Measurements from ENCODE around the gene C20orf204.

C20orf204 gene

DNA sequence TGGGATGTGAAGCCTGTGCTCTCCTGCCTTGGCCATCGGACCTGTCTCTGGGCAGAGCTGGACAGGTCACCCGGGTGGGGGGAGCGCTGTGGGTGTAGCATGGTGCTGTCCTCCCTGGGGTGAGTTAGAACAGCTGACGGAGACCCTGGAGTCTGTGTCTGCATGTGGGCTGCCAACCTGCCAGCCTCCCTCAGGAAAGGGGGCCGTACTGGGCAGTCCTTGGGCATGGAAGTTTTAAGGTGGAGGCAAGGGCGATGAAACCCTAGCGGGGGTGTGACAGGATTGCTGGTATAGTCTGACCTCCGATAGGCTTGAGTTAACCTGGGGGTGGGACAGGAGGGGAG, 11.0 kb downstream of the C20orf204 start:
- H3K4me3 ChIP-seq (ENCODE audit: low read depth in 1 of 2, low read length in 2 of 2), result peak overlapping the region in 1 of 2 donors; percentile 49
- H3K9me3 ChIP-seq (ENCODE audit: control insufficient read depth in 1 of 2, low read length in 2 of 2), result no peaks in the 10 kb centered on the region
- H3K27ac ChIP-seq (ENCODE audit: low read length), result no peak overlapping the region
- peaks cover 47% of the 10 kb centered on the region for H3K27me3 ChIP-seq (ENCODE audit: low read depth, low read length)
- H3K36me3 ChIP-seq (ENCODE audit: control insufficient read depth in 1 of 2, insufficient read depth in 2 of 2, low read length in 2 of 2), result no peaks in the 10 kb centered on the region
- H3K4me1 ChIP-seq (ENCODE audit: control insufficient read depth in 1 of 2, insufficient read depth in 2 of 2, low read length in 2 of 2), result peaks cover 0 to 16% of the 10 kb centered on the region in 2 donors

DNA sequence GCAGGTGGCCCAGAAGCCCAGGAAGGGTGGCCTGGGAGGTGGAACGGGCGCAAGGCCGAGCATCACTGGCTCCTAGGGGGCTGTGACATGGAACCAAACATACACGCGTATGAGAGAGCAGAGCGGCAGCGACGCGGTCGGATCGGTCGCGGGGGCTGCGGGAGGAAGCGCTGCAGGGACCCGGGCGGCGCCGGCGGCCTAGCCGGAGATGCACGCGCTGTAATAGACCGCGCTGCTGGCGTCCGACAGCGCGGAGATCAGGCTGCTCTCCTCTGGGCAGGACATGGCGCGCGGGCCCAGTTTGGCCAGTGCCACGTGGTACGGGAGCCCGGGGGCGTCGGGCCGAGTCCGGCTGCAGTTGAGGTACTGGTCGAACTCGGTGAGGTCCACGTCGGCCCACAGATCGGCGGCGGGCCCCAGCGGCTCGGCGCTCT, 12.0 kb downstream of the C20orf204 start:
- H3K9me3 ChIP-seq (ENCODE audit: control insufficient read depth in 1 of 2, low read length in 2 of 2), result no peaks in the 10 kb centered on the region
- H3K4me3 ChIP-seq (ENCODE audit: low read depth in 1 of 2, low read length in 2 of 2), result peak overlapping the region in 1 of 2 donors; percentile 49
- peaks cover 0 to 12% of the 10 kb centered on the region in 2 donors for H3K4me1 ChIP-seq (ENCODE audit: control insufficient read depth in 1 of 2, insufficient read depth in 2 of 2, low read length in 2 of 2)
- H3K27ac ChIP-seq (ENCODE audit: low read length), result no peak overlapping the region
- H3K27me3 ChIP-seq (ENCODE audit: low read depth, low read length), result peaks cover 48% of the 10 kb centered on the region
- H3K36me3 ChIP-seq (ENCODE audit: control insufficient read depth in 1 of 2, insufficient read depth in 2 of 2, low read length in 2 of 2), result no peaks in the 10 kb centered on the region

DNA sequence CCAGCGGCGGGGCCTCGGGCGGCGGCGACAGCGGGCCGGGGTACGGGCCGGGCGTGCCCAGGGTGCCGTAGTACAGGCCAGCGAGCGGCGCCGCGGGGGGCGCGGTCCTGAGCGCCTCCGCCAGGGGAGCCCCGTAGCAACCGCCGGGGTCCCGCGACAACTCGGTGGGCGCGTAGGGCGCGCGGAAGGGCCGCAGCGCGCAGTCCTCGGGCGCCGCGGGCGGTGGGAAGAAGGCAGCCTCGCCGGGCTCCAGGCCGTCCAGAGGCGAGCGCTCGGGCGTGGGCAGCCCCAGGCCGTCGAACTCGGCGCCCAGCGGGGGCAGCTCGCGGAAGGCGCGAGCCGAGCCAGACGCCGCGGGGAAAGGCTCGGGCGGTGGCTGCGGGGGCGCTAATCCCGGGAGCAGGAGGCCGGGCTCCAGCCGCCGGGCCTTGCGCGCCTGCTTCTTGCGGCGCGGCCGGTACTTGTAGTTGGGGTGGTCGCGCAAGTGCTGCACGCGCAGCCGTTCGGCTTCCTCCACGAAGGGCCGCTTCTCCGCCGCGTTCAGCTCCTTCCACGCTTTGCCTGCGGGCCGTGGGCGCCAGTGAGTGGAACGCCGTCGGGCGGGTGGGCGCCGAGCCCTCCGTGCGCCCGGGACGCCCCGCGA, 12.5 kb downstream of the C20orf204 start:
- Histone ChIP-seq H3K9me3 (ENCODE audit: control insufficient read depth in 1 of 2, low read length in 2 of 2) (no peaks in the 10 kb centered on the region), H3K27me3 (ENCODE audit: low read depth, low read length) (peaks cover 48% of the 10 kb centered on the region), H3K27ac (ENCODE audit: low read length) (no peak overlapping the region), H3K36me3 (ENCODE audit: control insufficient read depth in 1 of 2, insufficient read depth in 2 of 2, low read length in 2 of 2) (no peaks in the 10 kb centered on the region), H3K4me1 (ENCODE audit: control insufficient read depth in 1 of 2, insufficient read depth in 2 of 2, low read length in 2 of 2) (peaks cover 0 to 12% of the 10 kb centered on the region in 2 donors), H3K4me3 (ENCODE audit: low read depth in 1 of 2, low read length in 2 of 2) (peak overlapping the region in 1 of 2 donors; percentile 49)

DNA sequence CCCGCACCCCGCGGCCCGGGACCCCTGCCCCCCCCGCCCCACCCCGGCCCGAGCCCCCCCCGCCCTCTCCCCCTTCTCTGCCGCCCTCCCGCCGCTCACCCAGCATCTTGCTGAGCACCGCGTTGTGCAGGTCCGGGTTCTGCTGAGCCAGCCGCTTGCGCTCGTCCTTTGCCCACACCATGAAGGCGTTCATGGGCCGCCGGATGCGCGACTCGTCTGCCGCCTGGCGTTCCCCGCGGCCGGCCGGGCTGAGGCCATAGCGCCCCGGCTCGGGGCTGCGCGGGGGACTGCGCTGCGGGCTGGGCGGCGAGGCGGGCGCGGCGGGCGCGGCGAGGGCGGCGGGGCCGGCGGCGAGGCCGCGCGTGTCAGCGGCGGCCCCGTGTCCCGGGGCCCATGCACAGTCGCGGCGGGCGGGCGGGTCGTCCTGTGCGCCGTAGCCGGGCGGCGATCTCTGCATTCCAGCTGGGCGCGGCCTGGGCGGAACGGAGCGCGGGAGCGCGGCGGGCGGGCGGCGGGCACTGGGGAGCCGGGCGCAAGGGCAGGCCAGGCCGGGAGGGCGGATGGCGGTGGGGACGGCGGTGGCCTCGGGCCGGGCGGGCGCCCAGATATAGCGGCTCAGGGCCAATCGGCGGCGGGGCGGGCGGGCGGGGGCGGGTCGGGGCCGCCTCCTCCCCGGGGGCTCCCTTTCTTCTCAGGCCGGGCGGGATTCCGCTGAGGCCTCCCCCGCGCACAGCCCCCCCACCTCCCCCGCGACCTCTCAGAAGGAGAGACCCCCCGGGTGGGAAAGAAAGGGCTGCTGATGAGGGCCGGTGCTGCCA, 13.3 kb downstream of the C20orf204 start, which contains the start of gene SOX18:
SOX18 (minus strand) TSS at position 580 of the 818 bp plus-strand sequence; CDS start at position 457, 123 bp downstream.
- peaks cover 52% of the 10 kb centered on the region for H3K27me3 ChIP-seq (ENCODE audit: low read depth, low read length)
- H3K4me1 ChIP-seq (ENCODE audit: control insufficient read depth in 1 of 2, insufficient read depth in 2 of 2, low read length in 2 of 2), result peaks cover 0 to 12% of the 10 kb centered on the region in 2 donors
- H3K4me3 ChIP-seq (ENCODE audit: low read depth in 1 of 2, low read length in 2 of 2), result peak within 1 kb of the TSS in 1 of 2 donors; percentile 49
- no peak within 1 kb of the TSS for H3K27ac ChIP-seq (ENCODE audit: low read length)
- no peaks in the 10 kb centered on the region for H3K36me3 ChIP-seq (ENCODE audit: control insufficient read depth in 1 of 2, insufficient read depth in 2 of 2, low read length in 2 of 2)
- no peaks in the 10 kb centered on the region for H3K9me3 ChIP-seq (ENCODE audit: control insufficient read depth in 1 of 2, low read length in 2 of 2)

DNA sequence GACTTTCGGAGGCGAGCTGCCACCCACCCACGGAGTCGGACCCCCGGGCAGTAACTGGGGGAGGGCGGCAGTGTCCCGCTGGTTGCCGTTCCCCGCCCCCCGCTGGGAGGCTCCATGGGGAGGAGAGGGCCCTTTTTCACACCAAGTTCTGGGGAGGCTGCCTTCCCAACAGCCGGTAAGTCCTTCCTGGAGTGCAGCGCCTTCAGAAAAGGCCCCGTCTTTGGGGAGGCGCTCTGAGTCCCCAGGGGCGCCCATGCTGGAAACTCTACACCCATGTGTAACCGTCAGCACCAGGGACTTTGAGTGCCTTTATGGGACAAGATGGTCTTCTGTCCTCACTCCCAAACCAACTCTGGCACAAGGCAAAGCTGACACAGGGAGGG, 13.9 kb downstream of the C20orf204 start:
- H3K4me1 ChIP-seq (ENCODE audit: control insufficient read depth in 1 of 2, insufficient read depth in 2 of 2, low read length in 2 of 2), result peaks cover 2 to 12% of the 10 kb centered on the region in 2 donors
- no peak overlapping the region for H3K4me3 ChIP-seq (ENCODE audit: low read depth in 1 of 2, low read length in 2 of 2)
- no peak overlapping the region for H3K27ac ChIP-seq (ENCODE audit: low read length)
- H3K27me3 ChIP-seq (ENCODE audit: low read depth, low read length), result peaks cover 52% of the 10 kb centered on the region
- no peaks in the 10 kb centered on the region for H3K9me3 ChIP-seq (ENCODE audit: control insufficient read depth in 1 of 2, low read length in 2 of 2)
- no peaks in the 10 kb centered on the region for H3K36me3 ChIP-seq (ENCODE audit: control insufficient read depth in 1 of 2, insufficient read depth in 2 of 2, low read length in 2 of 2)

DNA sequence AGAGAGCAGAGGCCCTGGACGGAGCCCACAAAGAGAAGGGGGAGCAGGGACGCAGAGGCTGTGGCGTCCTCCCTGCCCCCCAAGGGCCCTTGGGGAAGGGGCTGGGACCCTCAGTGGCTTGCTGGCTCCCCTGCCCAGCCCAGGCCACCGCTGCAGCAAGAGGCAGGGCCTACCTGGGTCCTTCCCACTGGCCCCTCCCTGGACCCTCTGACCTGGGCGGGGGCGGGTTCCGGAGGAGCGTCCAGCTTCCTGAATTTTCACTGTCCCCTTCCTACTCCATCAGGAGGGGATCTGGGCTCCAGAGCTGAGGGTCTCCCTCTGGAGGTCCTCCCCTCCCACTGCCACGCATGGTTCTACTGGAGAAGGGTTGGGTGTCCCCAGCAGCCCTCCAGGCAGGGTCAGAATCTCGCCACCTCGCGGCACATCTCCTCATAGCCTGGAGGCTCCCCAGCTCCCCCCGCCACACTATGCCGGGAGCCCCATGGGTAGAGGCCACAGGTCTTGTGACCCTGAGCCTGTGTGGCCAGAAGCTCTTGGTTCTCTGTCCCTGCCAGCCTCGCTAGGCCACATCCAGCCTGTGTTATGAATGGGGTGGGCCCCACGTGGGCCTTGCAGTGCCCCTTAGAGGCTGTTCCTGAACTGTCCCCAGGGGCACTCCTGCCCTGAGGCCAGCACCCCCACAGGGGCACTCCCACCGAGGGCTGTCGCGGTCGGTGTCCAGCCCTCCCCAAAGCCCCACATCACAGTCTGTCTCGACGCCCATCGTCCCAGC, 14.5 kb downstream of the C20orf204 start:
- Histone ChIP-seq H3K36me3 (ENCODE audit: control insufficient read depth in 1 of 2, insufficient read depth in 2 of 2, low read length in 2 of 2) (no peaks in the 10 kb centered on the region), H3K9me3 (ENCODE audit: control insufficient read depth in 1 of 2, low read length in 2 of 2) (no peaks in the 10 kb centered on the region), H3K4me3 (ENCODE audit: low read depth in 1 of 2, low read length in 2 of 2) (no peak overlapping the region), H3K27ac (ENCODE audit: low read length) (no peak overlapping the region), H3K4me1 (ENCODE audit: control insufficient read depth in 1 of 2, insufficient read depth in 2 of 2, low read length in 2 of 2) (peaks cover 2 to 12% of the 10 kb centered on the region in 2 donors), H3K27me3 (ENCODE audit: low read depth, low read length) (peaks cover 47% of the 10 kb centered on the region)

DNA sequence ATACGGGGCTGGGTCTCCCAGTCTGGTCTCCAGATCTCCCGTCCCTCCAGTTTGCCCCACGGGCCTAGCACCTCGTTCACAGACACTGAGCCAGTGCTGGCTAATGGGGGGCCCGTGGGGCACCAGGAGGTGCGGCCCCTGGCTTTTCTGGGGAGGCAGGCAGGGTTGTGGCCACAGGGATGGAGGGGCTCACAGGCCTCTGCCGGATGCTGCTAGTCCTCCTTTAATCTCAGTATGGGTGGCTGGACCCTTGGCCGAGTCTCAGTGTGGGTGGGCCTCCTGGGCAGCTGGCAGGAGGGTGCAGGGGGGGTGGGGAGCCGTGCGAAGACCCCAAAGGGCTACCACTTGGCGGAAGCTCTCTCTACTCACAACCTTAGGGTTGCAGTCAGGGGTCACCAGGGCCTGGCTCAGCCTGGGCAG, 15.1 kb downstream of the C20orf204 start:
- Histone ChIP-seq H3K27ac (ENCODE audit: low read length) (no peak overlapping the region), H3K9me3 (ENCODE audit: control insufficient read depth in 1 of 2, low read length in 2 of 2) (no peaks in the 10 kb centered on the region), H3K36me3 (ENCODE audit: control insufficient read depth in 1 of 2, insufficient read depth in 2 of 2, low read length in 2 of 2) (no peaks in the 10 kb centered on the region), H3K4me3 (ENCODE audit: low read depth in 1 of 2, low read length in 2 of 2) (no peak overlapping the region), H3K4me1 (ENCODE audit: control insufficient read depth in 1 of 2, insufficient read depth in 2 of 2, low read length in 2 of 2) (peaks cover 2 to 12% of the 10 kb centered on the region in 2 donors), H3K27me3 (ENCODE audit: low read depth, low read length) (peaks cover 44% of the 10 kb centered on the region)

DNA sequence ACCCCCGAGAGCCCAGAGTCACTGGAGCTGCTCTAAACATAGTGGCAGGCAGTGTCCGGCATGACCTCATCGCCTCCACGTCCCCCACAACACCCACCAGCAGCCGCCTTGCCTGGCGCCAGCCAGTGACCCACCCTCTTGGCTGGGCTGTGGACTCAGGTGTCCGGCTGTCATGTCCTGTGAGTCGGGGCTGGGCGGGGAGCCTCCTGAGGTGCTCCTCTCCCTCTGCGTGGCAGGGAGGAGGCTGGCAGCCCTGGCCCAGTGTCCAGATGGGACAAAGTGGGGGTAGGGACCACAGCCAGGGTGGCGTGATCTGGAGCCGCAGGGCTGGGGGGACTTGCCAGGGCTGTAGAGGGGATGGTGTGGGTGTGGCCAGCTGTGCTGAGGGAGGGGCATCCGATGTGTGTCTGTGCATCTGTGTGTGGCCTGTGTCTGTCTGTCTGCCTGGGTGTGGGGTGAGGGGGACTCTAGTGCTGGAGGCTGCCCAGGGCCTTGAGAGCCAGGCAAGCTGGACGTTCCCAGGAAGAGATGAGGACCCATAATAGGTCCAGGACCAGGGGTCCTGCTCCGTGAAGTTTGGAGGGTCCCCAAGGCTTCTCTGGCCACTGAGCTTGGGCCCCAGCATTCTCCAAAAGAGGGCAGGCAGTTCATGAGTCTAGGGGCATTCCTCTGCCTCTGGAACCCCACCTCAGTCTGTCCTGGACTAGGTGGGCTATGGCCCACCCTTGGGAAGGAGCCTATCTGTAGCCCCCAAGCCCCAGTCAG, 15.8 kb downstream of the C20orf204 start:
- Histone ChIP-seq H3K4me1 (ENCODE audit: control insufficient read depth in 1 of 2, insufficient read depth in 2 of 2, low read length in 2 of 2) (peaks cover 2 to 12% of the 10 kb centered on the region in 2 donors), H3K9me3 (ENCODE audit: control insufficient read depth in 1 of 2, low read length in 2 of 2) (no peaks in the 10 kb centered on the region), H3K4me3 (ENCODE audit: low read depth in 1 of 2, low read length in 2 of 2) (no peak overlapping the region), H3K36me3 (ENCODE audit: control insufficient read depth in 1 of 2, insufficient read depth in 2 of 2, low read length in 2 of 2) (no peaks in the 10 kb centered on the region), H3K27ac (ENCODE audit: low read length) (peak overlapping the region; percentile 16), H3K27me3 (ENCODE audit: low read depth, low read length) (peaks cover 37% of the 10 kb centered on the region)

DNA sequence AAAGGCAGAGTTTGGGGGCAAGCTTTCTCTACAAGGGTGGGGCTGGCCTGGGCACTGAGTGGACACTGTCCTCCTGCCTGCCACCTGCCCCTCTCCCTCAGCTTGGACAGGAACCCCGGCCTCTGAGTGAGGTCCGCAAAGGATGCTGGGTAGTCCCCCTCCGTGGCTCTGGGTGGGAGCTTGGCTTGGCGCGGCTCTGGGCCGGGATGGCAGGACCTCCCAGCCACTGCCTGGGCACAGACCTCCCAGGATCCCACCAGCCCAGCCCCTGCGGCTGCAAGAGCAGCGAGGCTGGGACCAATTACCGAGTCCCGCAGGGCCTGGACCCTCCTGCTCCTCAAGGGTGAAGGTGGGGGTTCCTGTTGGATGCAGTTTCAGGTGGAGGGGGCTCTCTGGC, 16.3 kb downstream of the C20orf204 start:
- peaks cover 2 to 12% of the 10 kb centered on the region in 2 donors for H3K4me1 ChIP-seq (ENCODE audit: control insufficient read depth in 1 of 2, insufficient read depth in 2 of 2, low read length in 2 of 2)
- peak overlapping the region; percentile 16 for H3K27ac ChIP-seq (ENCODE audit: low read length)
- no peaks in the 10 kb centered on the region for H3K36me3 ChIP-seq (ENCODE audit: control insufficient read depth in 1 of 2, insufficient read depth in 2 of 2, low read length in 2 of 2)
- H3K27me3 ChIP-seq (ENCODE audit: low read depth, low read length), result peaks cover 31% of the 10 kb centered on the region
- no peak overlapping the region for H3K4me3 ChIP-seq (ENCODE audit: low read depth in 1 of 2, low read length in 2 of 2)
- no peaks in the 10 kb centered on the region for H3K9me3 ChIP-seq (ENCODE audit: control insufficient read depth in 1 of 2, low read length in 2 of 2)

DNA sequence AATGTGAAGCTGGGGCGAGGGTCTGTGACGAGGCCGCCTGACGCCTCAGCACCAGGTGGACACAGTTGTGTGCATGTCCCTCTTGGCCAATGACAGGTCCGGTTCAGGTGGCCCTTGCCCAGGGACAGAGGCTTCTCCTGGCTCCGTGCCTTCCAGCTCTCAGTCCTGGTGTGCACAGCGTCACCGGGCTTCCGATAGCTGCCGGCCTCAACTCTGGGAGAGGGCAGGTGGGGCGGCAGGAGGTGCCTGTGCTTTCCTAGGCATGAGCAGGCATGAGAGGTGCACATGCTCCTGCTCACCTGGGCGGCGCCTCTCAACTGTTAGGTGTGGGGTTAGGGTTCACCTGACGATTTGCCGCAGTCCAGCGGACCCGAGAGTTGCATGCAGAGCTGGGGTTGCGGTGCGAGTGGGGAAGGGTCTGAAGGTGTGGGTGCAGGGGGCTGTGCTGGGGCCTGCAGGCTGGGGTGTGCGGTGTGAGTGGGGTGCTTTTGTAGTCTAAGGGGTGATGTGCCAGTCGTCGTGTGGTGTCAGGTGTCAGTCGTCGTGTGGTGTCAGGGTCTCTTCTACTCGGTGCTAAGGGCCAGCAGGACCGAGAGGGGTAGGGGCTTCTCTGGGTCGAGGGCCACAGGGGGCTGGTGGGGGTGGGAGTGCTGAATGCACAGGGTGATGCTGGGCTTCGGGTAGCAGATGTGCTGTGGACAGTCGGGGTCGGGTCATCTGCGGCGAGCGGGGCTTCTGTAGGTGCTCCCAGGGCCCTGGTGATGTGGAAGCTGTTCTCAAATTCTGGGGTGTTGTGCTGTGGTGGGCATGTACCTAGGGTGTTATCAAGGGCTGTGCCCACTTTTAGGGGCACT, 17.2 kb downstream of the C20orf204 start:
- Histone ChIP-seq H3K4me3 (ENCODE audit: low read depth in 1 of 2, low read length in 2 of 2) (no peak overlapping the region), H3K36me3 (ENCODE audit: control insufficient read depth in 1 of 2, insufficient read depth in 2 of 2, low read length in 2 of 2) (no peaks in the 10 kb centered on the region), H3K27ac (ENCODE audit: low read length) (no peak overlapping the region), H3K4me1 (ENCODE audit: control insufficient read depth in 1 of 2, insufficient read depth in 2 of 2, low read length in 2 of 2) (peaks cover 2 to 12% of the 10 kb centered on the region in 2 donors), H3K9me3 (ENCODE audit: control insufficient read depth in 1 of 2, low read length in 2 of 2) (no peaks in the 10 kb centered on the region), H3K27me3 (ENCODE audit: low read depth, low read length) (peaks cover 27% of the 10 kb centered on the region)
